RWPE1 (cell line): ENCODE data around the gene NEXMIF.
"Not testable (repeated sequence)": the region's sequence is repeated elsewhere in the genome, so short reads cannot be mapped to it uniquely, and the experiment has no call there.

Experiments
- CTCF ChIA-PET: fragments of 350-600 bp; sonication (Branson Sonifier 250); formaldehyde crosslinking; extraction: SDS; loops from one replicate; lab custom pipeline; 2021; lab: Yijun Ruan, JAX
- POLR2A ChIA-PET: fragments of 400-600 bp; formaldehyde crosslinking; extraction: SDS; loops from one replicate; lab custom pipeline; 2020; ENCODE audit warnings: antibody characterized with exemption; ENCODE audit not compliant: low non-redundant PET; lab: Yijun Ruan, JAX
- DNase-seq: peaks from one replicate; pipeline ENCODE4 v3.0.0; 2012; ENCODE audit warnings: low spot score
- H3K27ac ChIP-seq: fragments of 450-650 bp; 2 replicates; pipeline ENCODE4 v1.5.1; 2017
- CTCF ChIP-seq: fragments of 450-650 bp; conservative IDR thresholded peaks from 2 replicates; pipeline ENCODE4 v1.5.1; 2017; ENCODE audit warnings: low read depth, mild to moderate bottlenecking

Gene NEXMIF

GRCh38 chrX:74890676-74891430 lies 34.4 kb downstream of the NEXMIF start:
- no peak for DNase-seq
- ChIA-PET CTCF (no interaction called here), POLR2A (no interaction called here)
- TF ChIP-seq CTCF = no peak
- no peak overlapping the region for H3K27ac ChIP-seq

GRCh38 chrX:74882383-74882782 lies 42.9 kb downstream of the NEXMIF start:
- POLR2A ChIA-PET, CTCF ChIA-PET, H3K27ac ChIP-seq, DNase-seq: not testable (repeated sequence)

GRCh38 chrX:74865725-74866124 lies 59.5 kb downstream of the NEXMIF start:
- POLR2A ChIA-PET = no interaction called here
- CTCF ChIA-PET = no interaction called here
- H3K27ac ChIP-seq = no peak overlapping the region
- DNase-seq = no peak
- TF ChIP-seq CTCF = no peak

GRCh38 chrX:74853255-74853654 lies 72.0 kb downstream of the NEXMIF start:
- no peak overlapping the region for H3K27ac ChIP-seq
- POLR2A ChIA-PET = no interaction called here
- no peak for DNase-seq
- TF ChIP-seq CTCF = no peak
- CTCF ChIA-PET = no interaction called here

- H3K27ac ChIP-seq = no peak overlapping the region
- TF ChIP-seq CTCF = no peak
- ChIA-PET CTCF (no interaction called here), POLR2A (no interaction called here)
- DNase-seq = no peak
These were observed 89.7 kb downstream of the NEXMIF start for GRCh38 chrX:74835566-74835965.

- CTCF ChIA-PET, POLR2A ChIA-PET, H3K27ac ChIP-seq, DNase-seq: not testable (repeated sequence)
These were observed 105.5 kb downstream of the NEXMIF start for GRCh38 chrX:74819797-74820196.

GRCh38 chrX:74814681-74815080 lies 110.6 kb downstream of the NEXMIF start:
- POLR2A ChIA-PET = no interaction called here
- DNase-seq = no peak
- no peak for TF ChIP-seq CTCF
- H3K27ac ChIP-seq = no peak overlapping the region
- CTCF ChIA-PET = no interaction called here
